Upper lobe of left lung (tissue), 4 donors: ENCODE results near the gene ARHGEF17.
"Not testable (repeated sequence)": the region's sequence is repeated elsewhere in the genome, so short reads cannot be mapped to it uniquely, and the experiment has no call there.

ENCODE experiments used
- EP300 ChIP-seq, 4 donors: sonication (generic); formaldehyde crosslinking; IDR thresholded peaks; one replicate each; pipeline ENCODE4 v1.5.1; 2017; ENCODE audit warnings: antibody characterized with exemption in 4 of 4, control low read depth in 2 of 4
- POLR2A ChIP-seq, 4 donors: fragments of 450-650 bp; IDR thresholded peaks; one replicate each; pipeline ENCODE4 v1.5.1; 2016 to 2017; ENCODE audit warnings: antibody characterized with exemption in 4 of 4, mild to moderate bottlenecking in 2 of 4
- POLR2AphosphoS5 ChIP-seq, 2 donors: sonication (generic); formaldehyde crosslinking; IDR thresholded peaks; one replicate each; pipeline ENCODE4 v1.5.1; 2017; ENCODE audit warnings: antibody characterized with exemption in 2 of 2
- TF ChIP-seq, protein P1 (sequence below), 6 experiments: fragments of 450-650 bp in 4 of 6; fragments of 200-600 bp in 2 of 6; sonication (generic) in 2 of 6; IDR thresholded peaks; one replicate each; pipeline ENCODE4 v1.5.1; 2016 to 2019; ENCODE audit warnings: antibody characterized with exemption in 6 of 6

DNA sequence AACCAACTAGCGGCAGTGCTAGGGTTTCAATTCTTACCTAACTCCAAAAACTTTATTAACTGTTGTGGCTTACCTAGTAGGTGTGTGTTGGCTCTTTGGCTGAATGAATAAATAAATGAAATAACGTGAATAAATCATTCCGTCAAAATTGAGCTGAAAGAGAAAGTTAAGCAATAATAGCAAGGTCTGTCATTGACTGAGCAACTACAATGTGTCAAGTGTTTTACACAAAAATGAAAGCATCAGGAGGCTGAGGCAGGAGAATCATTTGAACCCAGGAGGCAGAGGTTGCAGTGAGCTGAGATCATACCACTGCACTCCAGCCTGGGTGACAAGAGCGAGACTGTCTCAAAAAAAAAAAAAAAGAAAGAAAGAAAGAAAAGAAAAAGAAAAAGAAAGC lies 33.9 kb upstream of the ARHGEF17 start:
- TF ChIP-seq, protein P1, sequence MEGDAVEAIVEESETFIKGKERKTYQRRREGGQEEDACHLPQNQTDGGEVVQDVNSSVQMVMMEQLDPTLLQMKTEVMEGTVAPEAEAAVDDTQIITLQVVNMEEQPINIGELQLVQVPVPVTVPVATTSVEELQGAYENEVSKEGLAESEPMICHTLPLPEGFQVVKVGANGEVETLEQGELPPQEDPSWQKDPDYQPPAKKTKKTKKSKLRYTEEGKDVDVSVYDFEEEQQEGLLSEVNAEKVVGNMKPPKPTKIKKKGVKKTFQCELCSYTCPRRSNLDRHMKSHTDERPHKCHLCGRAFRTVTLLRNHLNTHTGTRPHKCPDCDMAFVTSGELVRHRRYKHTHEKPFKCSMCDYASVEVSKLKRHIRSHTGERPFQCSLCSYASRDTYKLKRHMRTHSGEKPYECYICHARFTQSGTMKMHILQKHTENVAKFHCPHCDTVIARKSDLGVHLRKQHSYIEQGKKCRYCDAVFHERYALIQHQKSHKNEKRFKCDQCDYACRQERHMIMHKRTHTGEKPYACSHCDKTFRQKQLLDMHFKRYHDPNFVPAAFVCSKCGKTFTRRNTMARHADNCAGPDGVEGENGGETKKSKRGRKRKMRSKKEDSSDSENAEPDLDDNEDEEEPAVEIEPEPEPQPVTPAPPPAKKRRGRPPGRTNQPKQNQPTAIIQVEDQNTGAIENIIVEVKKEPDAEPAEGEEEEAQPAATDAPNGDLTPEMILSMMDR (IDR thresholded peaks at IDR 0.05) = not testable (repeated sequence)
- not testable (repeated sequence) for TF ChIP-seq POLR2A, POLR2AphosphoS5, EP300 (IDR thresholded peaks at IDR 0.05)
